Measurements from ENCODE around the gene RFX4. TPM values are rescaled to one million over a fixed set of nuclear protein-coding genes. Genes with fewer than 3 reads are reported as not detected.
"Not testable (repeated sequence)": the region's sequence is repeated elsewhere in the genome, so short reads cannot be mapped to it uniquely, and the experiment has no call there.

RFX4 gene
- total RNA-seq, 2 experiments from 2014 or later = not detected

DNA sequence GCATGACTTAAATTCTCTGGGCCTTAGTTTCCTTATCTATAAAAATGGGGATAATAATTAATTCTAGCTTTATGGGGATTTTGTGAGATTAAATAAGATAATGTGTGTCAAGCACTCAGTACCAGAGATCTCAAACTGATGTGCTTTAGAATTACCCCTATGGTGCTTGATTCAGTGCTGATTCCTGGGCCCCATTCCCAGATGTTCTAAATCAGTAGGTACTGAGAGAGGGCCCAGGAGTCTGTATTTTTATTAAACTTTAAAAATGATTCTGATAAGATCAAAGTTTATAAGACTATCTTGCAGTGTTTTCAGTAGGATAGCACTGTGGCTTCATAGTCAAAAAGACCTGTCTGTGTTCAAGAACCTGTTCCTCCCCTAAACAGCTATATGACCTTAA, 102.6 kb downstream of the RFX4 start:
- no peak for TF ChIP-seq CTCF (IDR thresholded peaks at IDR 0.05)
- ATAC-seq (no peak), DNase-seq (no peak)
- Mint-ChIP-seq H3K27me3 (no peaks in the 10 kb centered on the region), H3K4me1 (ENCODE audit: low read depth) (no peaks in the 10 kb centered on the region), H3K4me3 (no peak overlapping the region), H3K9me3 (no peaks in the 10 kb centered on the region), H3K36me3 (ENCODE audit: low read depth) (no peaks in the 10 kb centered on the region), H3K27ac (no peak overlapping the region)
- POLR2A ChIA-PET = no interaction called here
- intact Hi-C loops (cut with micrococcal nuclease) = no loop called here
- CTCF ChIA-PET = interaction anchor here (0.9 kb wide), 1 partner anchor 14 kb away, joined by 4 read pairs; no protein-coding TSS in a partner anchor

GRCh38 chr12:106687672-106688071, 104.9 kb downstream of the RFX4 start:
- Mint-ChIP-seq H3K27ac (no peak overlapping the region), H3K36me3 (ENCODE audit: low read depth) (no peaks in the 10 kb centered on the region), H3K9me3 (no peaks in the 10 kb centered on the region), H3K27me3 (no peaks in the 10 kb centered on the region), H3K4me1 (ENCODE audit: low read depth) (no peaks in the 10 kb centered on the region), H3K4me3 (no peak overlapping the region)
- TF ChIP-seq CTCF (IDR thresholded peaks at IDR 0.05) = no peak
- ChIA-PET CTCF (no interaction called here), POLR2A (no interaction called here)
- no peak for ATAC-seq
- intact Hi-C loops (cut with micrococcal nuclease) = no loop called here
- DNase-seq = no peak

DNA sequence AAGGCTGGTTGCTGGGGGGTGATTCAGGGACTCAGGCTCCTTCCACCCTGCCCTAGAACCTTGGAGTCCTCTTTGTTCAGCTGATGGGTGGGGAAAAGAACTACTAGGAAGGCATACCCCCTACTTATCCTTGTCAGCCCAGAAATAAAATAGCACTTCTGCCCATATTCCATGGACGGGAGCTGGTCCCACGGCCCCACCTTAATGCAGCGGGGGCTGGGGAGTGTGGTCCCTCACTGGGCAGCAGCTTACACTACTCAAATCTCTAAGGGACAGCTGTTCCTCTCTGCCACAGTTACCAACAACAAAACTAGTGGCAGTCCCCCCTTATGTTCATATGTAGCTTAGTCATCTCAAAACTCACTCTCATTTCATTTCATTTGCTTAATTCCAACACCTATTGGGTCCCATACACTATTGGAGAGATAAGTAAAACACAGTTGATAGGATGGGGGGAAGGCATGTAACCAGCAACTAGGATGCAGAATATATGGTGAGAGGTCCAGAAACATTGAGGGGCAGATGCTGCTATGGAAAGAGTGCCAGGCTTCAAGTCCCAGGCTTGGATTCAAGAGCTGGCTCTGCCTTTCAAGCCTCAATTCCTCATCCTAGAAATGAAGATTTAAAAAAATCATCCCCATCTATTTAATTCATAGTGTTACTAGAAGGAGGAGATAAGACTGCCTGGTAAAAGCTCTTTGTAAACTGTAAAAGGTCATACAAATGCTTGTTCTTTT, 107.9 kb downstream of the RFX4 start:
- ChIA-PET POLR2A (interaction anchor here (1.0 kb wide), 1 partner anchor 132 kb away, joined by 3 read pairs; no protein-coding TSS in a partner anchor), CTCF (no interaction called here)
- no peak overlapping the region for H3K27ac Mint-ChIP-seq
- no peak for TF ChIP-seq CTCF (IDR thresholded peaks at IDR 0.05)
- H3K4me3 Mint-ChIP-seq = no peak overlapping the region
- H3K36me3 Mint-ChIP-seq (ENCODE audit: low read depth) = no peaks in the 10 kb centered on the region
- no peaks in the 10 kb centered on the region for H3K9me3 Mint-ChIP-seq
- no peak for DNase-seq
- H3K4me1 Mint-ChIP-seq (ENCODE audit: low read depth) = no peaks in the 10 kb centered on the region
- H3K27me3 Mint-ChIP-seq = no peaks in the 10 kb centered on the region
- intact Hi-C loops (cut with micrococcal nuclease) = no loop called here
- no peak for ATAC-seq

- H3K4me3 Mint-ChIP-seq; H3K27ac Mint-ChIP-seq; CTCF ChIA-PET; H3K36me3 Mint-ChIP-seq (ENCODE audit: low read depth); DNase-seq; ATAC-seq; H3K27me3 Mint-ChIP-seq; H3K4me1 Mint-ChIP-seq (ENCODE audit: low read depth); H3K9me3 Mint-ChIP-seq; intact Hi-C loops (cut with micrococcal nuclease); POLR2A ChIA-PET: not testable (repeated sequence)
These were observed 109.2 kb downstream of the RFX4 start for GRCh38 chr12:106692033-106692432.

- ATAC-seq (no peak), DNase-seq (no peak)
- no peaks in the 10 kb centered on the region for H3K27me3 Mint-ChIP-seq
- intact Hi-C loops (cut with micrococcal nuclease) = no loop called here
- TF ChIP-seq CTCF (IDR thresholded peaks at IDR 0.05) = no peak
- H3K4me3 Mint-ChIP-seq = no peak overlapping the region
- ChIA-PET POLR2A (no interaction called here), CTCF (no interaction called here)
- no peaks in the 10 kb centered on the region for H3K9me3 Mint-ChIP-seq
- no peaks in the 10 kb centered on the region for H3K4me1 Mint-ChIP-seq (ENCODE audit: low read depth)
- no peak overlapping the region for H3K27ac Mint-ChIP-seq
- no peaks in the 10 kb centered on the region for H3K36me3 Mint-ChIP-seq (ENCODE audit: low read depth)
These were observed 110.4 kb downstream of the RFX4 start for GRCh38 chr12:106692896-106693820.
